GM12874 (cell line): ENCODE measurements around the gene ASTN2.

ENCODE experiments used
- CTCF ChIP-seq: IDR thresholded peaks from 2 replicates; pipeline ENCODE4 v1.5.1; 2011; ENCODE audit warnings: low read depth, mild to moderate bottlenecking, control low read depth, low read length, moderate library complexity; ENCODE audit not compliant: insufficient read depth

The ASTN2 gene

GRCh38 chr9:117008876-117009275, 406.0 kb downstream of the ASTN2 start:
- no peak for TF ChIP-seq CTCF

- no peak for TF ChIP-seq CTCF
These were observed 406.4 kb downstream of the ASTN2 start for GRCh38 chr9:117008461-117008860.

- no peak for TF ChIP-seq CTCF
These were observed 412.2 kb downstream of the ASTN2 start for GRCh38 chr9:117002686-117003085.

- no peak for TF ChIP-seq CTCF
These were observed 414.0 kb downstream of the ASTN2 start for GRCh38 chr9:117000834-117001233.

GRCh38 chr9:117000196-117000723, 414.6 kb downstream of the ASTN2 start:
- TF ChIP-seq CTCF, result no peak

- no peak for TF ChIP-seq CTCF
These were observed 416.6 kb downstream of the ASTN2 start for GRCh38 chr9:116998305-116998704.

GRCh38 chr9:116992865-116993264, 422.0 kb downstream of the ASTN2 start:
- TF ChIP-seq CTCF, result no peak
